ENCODE results near the gene PHLDA1. TPM values are rescaled to one million over a fixed set of nuclear protein-coding genes. Genes with fewer than 3 reads are reported as not detected.

Gene PHLDA1
- total RNA-seq, 1 experiment from 2014 or later: 4.9 TPM

DNA sequence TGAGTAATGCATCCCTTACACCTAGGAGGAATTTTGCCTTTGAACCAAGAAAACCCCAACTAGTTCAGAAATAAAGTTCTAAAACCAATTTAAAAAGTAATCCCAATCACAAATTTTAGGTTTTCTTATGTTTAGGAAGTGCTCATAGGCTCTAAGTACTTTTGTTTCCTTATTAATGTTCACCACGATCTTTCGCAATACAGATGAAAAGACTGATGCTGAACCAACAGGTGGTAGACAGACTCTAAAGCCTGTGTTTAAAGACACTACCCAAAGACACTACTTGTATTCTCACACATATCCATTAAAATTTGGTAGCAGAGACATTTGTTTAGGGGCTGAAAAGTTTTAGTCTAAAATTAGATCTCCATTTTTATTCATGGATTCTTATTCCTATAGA is 10.6 kb upstream of the PHLDA1 start:
- intact Hi-C loops (cut with micrococcal nuclease; ENCODE audit: unreplicated experiment): loop anchor here (10.0 kb wide), 1 partner anchor 543 kb away; no protein-coding TSS in a partner anchor
- Histone ChIP-seq H3K36me3 (ENCODE audit: insufficient read depth, low read length, poor library complexity, severe bottlenecking) (peaks cover 26% of the 10 kb centered on the region), H3K27ac (ENCODE audit: low read depth, low read length, poor library complexity, severe bottlenecking) (no peak overlapping the region), H3K4me3 (ENCODE audit: low read depth, low read length, poor library complexity, severe bottlenecking) (no peak overlapping the region), H3K9me3 (ENCODE audit: low read depth, low read length, poor library complexity, severe bottlenecking) (no peaks in the 10 kb centered on the region), H3K27me3 (replicated peaks; ENCODE audit: insufficient read depth, low read depth, low read length, poor library complexity) (no peaks in the 10 kb centered on the region), H3K4me1 (ENCODE audit: insufficient read depth, low read length, poor library complexity, severe bottlenecking) (peaks cover 16% of the 10 kb centered on the region)
- ChIA-PET POLR2A (ENCODE audit: low non-redundant PET) (no interaction called here), CTCF (no interaction called here)
- BruUV-seq (replicated peaks): no TSS peak
- no peak for DNase-seq (ENCODE audit: low spot score)
- TF ChIP-seq, protein P1, sequence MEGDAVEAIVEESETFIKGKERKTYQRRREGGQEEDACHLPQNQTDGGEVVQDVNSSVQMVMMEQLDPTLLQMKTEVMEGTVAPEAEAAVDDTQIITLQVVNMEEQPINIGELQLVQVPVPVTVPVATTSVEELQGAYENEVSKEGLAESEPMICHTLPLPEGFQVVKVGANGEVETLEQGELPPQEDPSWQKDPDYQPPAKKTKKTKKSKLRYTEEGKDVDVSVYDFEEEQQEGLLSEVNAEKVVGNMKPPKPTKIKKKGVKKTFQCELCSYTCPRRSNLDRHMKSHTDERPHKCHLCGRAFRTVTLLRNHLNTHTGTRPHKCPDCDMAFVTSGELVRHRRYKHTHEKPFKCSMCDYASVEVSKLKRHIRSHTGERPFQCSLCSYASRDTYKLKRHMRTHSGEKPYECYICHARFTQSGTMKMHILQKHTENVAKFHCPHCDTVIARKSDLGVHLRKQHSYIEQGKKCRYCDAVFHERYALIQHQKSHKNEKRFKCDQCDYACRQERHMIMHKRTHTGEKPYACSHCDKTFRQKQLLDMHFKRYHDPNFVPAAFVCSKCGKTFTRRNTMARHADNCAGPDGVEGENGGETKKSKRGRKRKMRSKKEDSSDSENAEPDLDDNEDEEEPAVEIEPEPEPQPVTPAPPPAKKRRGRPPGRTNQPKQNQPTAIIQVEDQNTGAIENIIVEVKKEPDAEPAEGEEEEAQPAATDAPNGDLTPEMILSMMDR (conservative IDR thresholded peaks at IDR 0.05; ENCODE audit: low read depth, low read length): no peak
- no peak for TF ChIP-seq EZH2 (IDR thresholded peaks at IDR 0.05; ENCODE audit: borderline replicate concordance, low read depth, low read length, poor library complexity, severe bottlenecking)

DNA sequence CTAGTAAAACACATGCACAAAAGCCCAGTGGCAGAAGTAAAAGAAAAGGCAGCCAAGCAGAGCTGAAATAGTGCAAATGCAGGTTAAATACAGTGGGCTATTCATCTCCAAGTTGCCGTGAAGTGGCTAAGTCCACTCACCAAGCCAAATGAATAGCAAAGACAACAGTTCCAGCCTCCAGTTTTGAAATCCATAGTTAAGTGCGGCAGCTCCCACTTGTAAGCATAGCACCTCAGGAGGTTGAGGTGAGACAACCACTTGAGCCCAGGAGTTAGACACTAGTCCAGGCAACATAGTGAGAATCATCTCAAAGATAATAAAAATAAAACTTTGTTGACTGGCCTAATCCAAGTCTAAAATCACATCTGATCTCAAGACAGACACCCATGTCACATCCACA is 9.8 kb upstream of the PHLDA1 start:
- Histone ChIP-seq H3K4me1 (ENCODE audit: insufficient read depth, low read length, poor library complexity, severe bottlenecking) (peaks cover 16% of the 10 kb centered on the region), H3K36me3 (ENCODE audit: insufficient read depth, low read length, poor library complexity, severe bottlenecking) (peaks cover 21% of the 10 kb centered on the region), H3K27me3 (replicated peaks; ENCODE audit: insufficient read depth, low read depth, low read length, poor library complexity) (no peaks in the 10 kb centered on the region), H3K4me3 (ENCODE audit: low read depth, low read length, poor library complexity, severe bottlenecking) (no peak overlapping the region), H3K27ac (ENCODE audit: low read depth, low read length, poor library complexity, severe bottlenecking) (no peak overlapping the region), H3K9me3 (ENCODE audit: low read depth, low read length, poor library complexity, severe bottlenecking) (no peaks in the 10 kb centered on the region)
- ChIA-PET CTCF (no interaction called here), POLR2A (ENCODE audit: low non-redundant PET) (no interaction called here)
- intact Hi-C loops (cut with micrococcal nuclease; ENCODE audit: unreplicated experiment): loop anchor here (10.0 kb wide), 1 partner anchor 543 kb away; no protein-coding TSS in a partner anchor
- TF ChIP-seq, protein P1 (conservative IDR thresholded peaks at IDR 0.05; ENCODE audit: low read depth, low read length): no peak
- no peak for TF ChIP-seq EZH2 (IDR thresholded peaks at IDR 0.05; ENCODE audit: borderline replicate concordance, low read depth, low read length, poor library complexity, severe bottlenecking)
- no TSS peak for BruUV-seq (replicated peaks)
- DNase-seq (ENCODE audit: low spot score): no peak

DNA sequence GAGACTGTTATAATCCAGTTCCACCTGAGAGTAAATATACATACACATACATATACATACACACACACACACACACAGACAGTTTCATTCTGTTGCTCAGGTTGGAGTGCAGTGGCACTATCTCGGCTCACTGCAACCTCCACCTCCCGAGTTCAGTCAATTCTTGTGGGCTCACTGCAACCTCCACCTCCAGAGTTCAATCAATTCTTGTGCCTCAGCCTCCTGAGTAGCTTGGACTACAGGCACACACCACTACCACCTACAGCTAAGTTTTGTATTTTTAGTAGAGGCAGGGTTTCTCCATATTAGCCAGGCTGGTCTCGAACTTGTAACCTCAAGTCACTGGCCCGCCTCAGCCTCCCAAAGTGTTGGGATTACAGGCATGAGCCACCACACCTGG is 8.9 kb upstream of the PHLDA1 start:
- no peak for DNase-seq (ENCODE audit: low spot score)
- Histone ChIP-seq H3K4me1 (ENCODE audit: insufficient read depth, low read length, poor library complexity, severe bottlenecking) (peaks cover 16% of the 10 kb centered on the region), H3K27ac (ENCODE audit: low read depth, low read length, poor library complexity, severe bottlenecking) (no peak overlapping the region), H3K36me3 (ENCODE audit: insufficient read depth, low read length, poor library complexity, severe bottlenecking) (peaks cover 15% of the 10 kb centered on the region), H3K4me3 (ENCODE audit: low read depth, low read length, poor library complexity, severe bottlenecking) (no peak overlapping the region), H3K27me3 (replicated peaks; ENCODE audit: insufficient read depth, low read depth, low read length, poor library complexity) (no peaks in the 10 kb centered on the region), H3K9me3 (ENCODE audit: low read depth, low read length, poor library complexity, severe bottlenecking) (no peaks in the 10 kb centered on the region)
- POLR2A ChIA-PET (ENCODE audit: low non-redundant PET): interaction anchor here (0.5 to 0.6 kb wide), 2 partner anchors 334 to 382 kb away, joined by 3 to 12 read pairs; no protein-coding TSS in a partner anchor
- CTCF ChIA-PET: no interaction called here
- no peak for TF ChIP-seq EZH2 (IDR thresholded peaks at IDR 0.05; ENCODE audit: borderline replicate concordance, low read depth, low read length, poor library complexity, severe bottlenecking)
- TF ChIP-seq, protein P1 (conservative IDR thresholded peaks at IDR 0.05; ENCODE audit: low read depth, low read length): no peak
- BruUV-seq (replicated peaks): no TSS peak
- intact Hi-C loops (cut with micrococcal nuclease; ENCODE audit: unreplicated experiment): loop anchor here (10.0 kb wide), 1 partner anchor 544 kb away; no protein-coding TSS in a partner anchor
